T-helper 17 cell (primary cell): ENCODE results near the gene TSNAXIP1. TPM values are rescaled to one million over a fixed set of nuclear protein-coding genes. Genes with fewer than 3 reads are reported as not detected.

Experiments used
- ATAC-seq: fragments of 150-1000 bp; cut with Tn5 transposase; 2 replicates; pipeline ENCODE4 v1.10.0; 2021; ENCODE audit warnings: mild to moderate bottlenecking, moderate library complexity
- DNase-seq, 3 donors: peaks; one replicate each; pipeline versions ENCODE4 v3.0.0 to v3.0.0-alpha.2; 2020 to 2021
- H3K9me3 ChIP-seq: one replicate; pipeline ENCODE4 v1.7.0; 2013; ENCODE audit warnings: low read length, mild to moderate bottlenecking; ENCODE audit not compliant: control insufficient read depth, poor library complexity, severe bottlenecking
- H3K27ac Mint-ChIP-seq: one replicate; pipeline ENCODE4 v1.8.0; 2022; ENCODE audit warnings: mild to moderate bottlenecking, moderate library complexity, mixed read lengths
- H3K27me3 Mint-ChIP-seq: one replicate; pipeline ENCODE4 v1.8.0; 2022; ENCODE audit warnings: mixed read lengths
- H3K36me3 Mint-ChIP-seq: one replicate; pipeline ENCODE4 v1.8.0; 2022; ENCODE audit warnings: low read depth, mixed read lengths
- H3K4me1 Mint-ChIP-seq: one replicate; pipeline ENCODE4 v1.8.0; 2022; ENCODE audit warnings: mild to moderate bottlenecking, mixed read lengths
- H3K4me3 Mint-ChIP-seq: one replicate; pipeline ENCODE4 v1.8.0; 2022; ENCODE audit warnings: mild to moderate bottlenecking, moderate library complexity, mixed read lengths
- total RNA-seq, 4 donors: library from RNA in 2 of 4; stranded (reverse) in 2 of 4; gene quantifications; one replicate each; pipeline ENCODE4 v1.2.3 and lab custom pipeline; 2022 to 2026

TSNAXIP1 gene, protein sequence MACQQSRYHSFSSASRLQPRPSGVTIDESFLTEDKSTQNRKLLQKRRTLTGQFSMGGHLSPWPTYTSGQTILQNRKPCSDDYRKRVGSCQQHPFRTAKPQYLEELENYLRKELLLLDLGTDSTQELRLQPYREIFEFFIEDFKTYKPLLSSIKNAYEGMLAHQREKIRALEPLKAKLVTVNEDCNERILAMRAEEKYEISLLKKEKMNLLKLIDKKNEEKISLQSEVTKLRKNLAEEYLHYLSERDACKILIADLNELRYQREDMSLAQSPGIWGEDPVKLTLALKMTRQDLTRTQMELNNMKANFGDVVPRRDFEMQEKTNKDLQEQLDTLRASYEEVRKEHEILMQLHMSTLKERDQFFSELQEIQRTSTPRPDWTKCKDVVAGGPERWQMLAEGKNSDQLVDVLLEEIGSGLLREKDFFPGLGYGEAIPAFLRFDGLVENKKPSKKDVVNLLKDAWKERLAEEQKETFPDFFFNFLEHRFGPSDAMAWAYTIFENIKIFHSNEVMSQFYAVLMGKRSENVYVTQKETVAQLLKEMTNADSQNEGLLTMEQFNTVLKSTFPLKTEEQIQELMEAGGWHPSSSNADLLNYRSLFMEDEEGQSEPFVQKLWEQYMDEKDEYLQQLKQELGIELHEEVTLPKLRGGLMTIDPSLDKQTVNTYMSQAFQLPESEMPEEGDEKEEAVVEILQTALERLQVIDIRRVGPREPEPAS
- total RNA-seq (under 1 TPM; 0.62 to 0.63 TPM), total RNA-seq (lab: John Stamatoyannopoulos, UW) (0.83 to 1.7 reads per million in 2 donors)

DNA sequence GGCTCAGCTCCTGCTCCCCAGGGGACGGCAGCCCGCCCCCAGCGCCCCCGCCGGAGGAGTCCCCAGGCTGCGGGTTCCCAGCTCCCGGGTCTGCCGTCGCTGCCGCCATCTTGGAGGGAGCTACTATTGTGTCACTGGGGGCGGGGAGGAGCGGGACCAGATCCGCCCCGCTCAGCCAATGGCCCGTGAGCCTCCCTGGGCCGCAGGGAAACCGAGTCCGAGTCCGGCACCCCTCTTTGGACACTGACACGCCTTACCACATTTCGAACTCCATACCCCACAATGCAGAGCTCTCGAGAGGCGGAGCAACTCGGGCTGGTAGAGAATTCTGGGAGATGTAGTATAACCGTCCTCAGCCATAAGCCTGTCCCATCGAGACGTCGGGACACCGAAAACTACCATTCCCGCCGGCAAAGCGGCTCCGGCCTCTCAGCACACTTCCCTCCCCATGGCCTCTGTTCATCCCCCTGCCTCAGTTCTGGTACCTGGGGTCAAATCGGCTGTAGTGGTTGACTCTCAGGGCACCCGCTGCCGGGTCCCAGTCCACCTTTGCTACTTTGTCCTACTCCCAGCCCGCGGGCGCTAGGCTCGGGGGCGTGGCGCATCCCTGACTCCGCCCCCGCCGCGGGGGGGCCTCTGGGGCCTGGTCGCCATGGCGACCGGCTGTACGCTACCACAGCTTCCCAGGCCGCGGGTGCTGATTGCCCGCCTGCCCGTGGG is at the start of gene TSNAXIP1, which contains the start of gene RANBP10:
TSNAXIP1 (plus strand) TSS at position 462 of the 720 bp plus-strand sequence. CDS start 261 bp downstream, outside the sequence.
RANBP10 (minus strand) TSS at position 133 of the 720 bp plus-strand sequence; CDS start at position 109, 24 bp downstream.
- ATAC-seq (peak; percentile 93), DNase-seq (peak; percentile 90 to 96 (median 92))
- Mint-ChIP-seq H3K4me1 (peaks cover 30% of the 10 kb centered on the region), H3K4me3 (peak within 1 kb of the TSS; percentile 88), H3K27ac (peak within 1 kb of the TSS; percentile 87), H3K36me3 (no peaks in the 10 kb centered on the region), H3K27me3 (no peaks in the 10 kb centered on the region)
- H3K9me3 ChIP-seq: no peaks in the 10 kb centered on the region

DNA sequence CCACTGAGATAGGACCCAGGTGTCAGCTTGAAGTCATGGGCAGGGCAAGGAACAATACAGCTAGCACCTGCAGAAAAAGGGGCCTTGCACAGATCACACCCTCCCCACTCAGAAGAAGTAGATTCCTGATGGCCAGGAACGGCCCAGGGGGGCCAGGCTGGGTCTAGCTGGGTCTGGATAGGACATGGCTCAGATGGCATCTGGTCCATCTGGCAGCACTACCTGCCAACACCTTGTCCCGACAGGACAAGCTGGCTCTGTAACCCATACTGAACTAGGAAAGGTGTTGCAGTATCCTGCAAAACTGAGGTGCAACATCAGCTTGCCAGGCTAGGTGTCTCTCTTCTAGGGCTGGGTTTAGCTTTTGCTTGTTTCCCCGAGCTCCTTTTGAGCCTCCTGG is 48.7 kb upstream of the TSNAXIP1 start:
- DNase-seq: no peak
- ATAC-seq: no peak
- H3K36me3 Mint-ChIP-seq: peaks cover 4% of the 10 kb centered on the region
- no peaks in the 10 kb centered on the region for H3K27me3 Mint-ChIP-seq
- H3K4me3 Mint-ChIP-seq: no peak overlapping the region
- H3K9me3 ChIP-seq: no peaks in the 10 kb centered on the region
- peaks cover 18% of the 10 kb centered on the region for H3K4me1 Mint-ChIP-seq
- H3K27ac Mint-ChIP-seq: peak overlapping the region; percentile 11

DNA sequence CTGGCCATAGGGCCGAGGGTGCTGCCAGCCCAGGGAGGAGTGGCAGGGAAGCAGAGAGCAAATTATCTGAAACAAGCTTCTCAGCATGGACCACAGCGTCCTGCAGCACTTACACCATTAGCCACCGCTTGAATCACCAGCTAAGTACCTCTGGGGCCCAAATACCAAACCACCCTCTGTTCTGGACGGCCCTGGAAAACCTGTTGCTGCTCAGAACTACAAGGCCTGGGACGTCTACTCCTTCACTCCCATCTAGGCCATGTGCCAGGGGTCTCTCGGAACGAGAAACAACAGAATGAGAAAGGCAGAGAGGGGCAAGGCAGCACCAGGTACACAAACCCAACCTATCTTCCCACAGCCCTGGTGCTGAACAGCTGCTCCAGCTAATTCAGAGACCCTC is 47.7 kb upstream of the TSNAXIP1 start:
- no peak for ATAC-seq

DNA sequence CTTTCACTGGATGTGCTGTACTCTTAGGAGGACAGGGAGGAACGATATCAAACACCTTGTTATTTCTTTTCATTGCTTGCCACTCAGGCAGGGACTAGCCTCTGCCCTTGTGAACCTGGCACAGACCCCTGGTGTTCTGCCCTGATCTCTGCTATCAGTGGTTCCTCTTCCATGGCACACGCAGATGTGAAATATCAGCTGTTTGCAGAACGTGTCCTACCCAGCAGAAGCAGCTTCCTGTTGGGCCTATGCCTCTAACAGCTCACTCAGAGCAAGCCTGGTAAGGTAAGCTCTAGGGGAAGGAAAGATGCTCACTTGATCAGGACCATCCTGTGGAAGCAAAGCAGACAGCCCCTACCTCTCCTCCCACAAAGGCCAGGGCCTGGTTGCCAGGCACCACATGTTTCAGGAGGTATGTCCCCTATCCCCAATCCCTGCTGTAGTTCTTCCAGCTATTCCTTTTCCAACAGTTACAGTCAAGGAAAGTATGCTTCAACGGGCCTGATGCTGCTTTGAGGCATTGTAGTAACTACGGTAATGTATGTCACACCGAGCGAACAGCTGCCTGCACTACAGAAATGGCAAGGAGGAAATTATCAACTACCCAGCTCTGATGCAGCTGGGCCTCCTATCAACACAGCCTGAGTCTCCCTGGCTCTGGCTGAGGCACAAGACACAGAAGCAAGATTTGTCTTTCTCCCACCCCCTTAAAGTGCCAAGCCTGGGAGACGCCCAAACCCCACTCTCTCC is 46.3 kb upstream of the TSNAXIP1 start:
- DNase-seq (no peak), ATAC-seq (no peak)
- H3K36me3 Mint-ChIP-seq: peaks cover 4% of the 10 kb centered on the region
- peaks cover 21% of the 10 kb centered on the region for H3K4me1 Mint-ChIP-seq
- H3K9me3 ChIP-seq: no peaks in the 10 kb centered on the region
- H3K4me3 Mint-ChIP-seq: no peak overlapping the region
- H3K27me3 Mint-ChIP-seq: no peaks in the 10 kb centered on the region
- H3K27ac Mint-ChIP-seq: peak overlapping the region; percentile 88

More for the DNA sequence above, 47.7 kb upstream of the TSNAXIP1 start:
- H3K27me3 Mint-ChIP-seq: no peaks in the 10 kb centered on the region
- H3K4me3 Mint-ChIP-seq: peak overlapping the region; percentile 12
- peaks cover 4% of the 10 kb centered on the region for H3K36me3 Mint-ChIP-seq
- H3K27ac Mint-ChIP-seq: no peak overlapping the region
- H3K9me3 ChIP-seq: no peaks in the 10 kb centered on the region
- DNase-seq: no peak
- peaks cover 21% of the 10 kb centered on the region for H3K4me1 Mint-ChIP-seq

DNA sequence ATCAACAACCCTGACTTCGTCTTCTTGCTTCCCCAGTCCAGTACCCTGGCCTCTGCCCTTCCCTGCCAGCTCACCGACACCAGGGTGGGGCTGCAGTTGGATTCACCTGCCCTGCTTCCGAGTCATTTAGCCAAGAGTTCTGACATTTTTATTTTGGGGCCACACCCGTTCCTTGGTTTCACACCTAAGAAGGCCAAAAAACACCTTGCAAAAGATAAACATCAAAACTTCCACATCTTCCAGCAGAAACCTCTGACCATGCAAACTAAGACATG is 45.8 kb upstream of the TSNAXIP1 start:
- Mint-ChIP-seq H3K4me1 (peaks cover 21% of the 10 kb centered on the region), H3K4me3 (no peak overlapping the region), H3K36me3 (peaks cover 4% of the 10 kb centered on the region), H3K27ac (peak overlapping the region; percentile 88), H3K27me3 (no peaks in the 10 kb centered on the region)
- no peaks in the 10 kb centered on the region for H3K9me3 ChIP-seq
- DNase-seq (no peak), ATAC-seq (no peak)

DNA sequence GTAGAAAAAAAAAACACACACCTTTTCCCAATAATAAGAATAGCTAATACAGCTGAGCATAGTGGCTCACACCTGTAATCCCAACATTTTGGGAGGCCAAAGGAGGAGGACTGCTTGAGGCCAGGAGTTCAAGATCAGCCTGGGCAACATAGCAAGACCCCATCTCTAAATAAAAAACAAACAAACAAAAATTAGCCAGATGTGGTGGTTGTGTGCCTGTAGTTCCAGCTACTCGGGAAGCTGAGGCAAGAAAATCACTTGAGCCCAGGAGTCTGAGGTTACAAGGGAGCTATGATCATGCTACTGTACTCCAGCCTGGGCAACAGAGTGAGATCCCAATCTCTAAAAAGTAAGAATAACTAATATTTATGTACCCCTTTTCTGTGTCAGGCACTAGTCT is 44.8 kb upstream of the TSNAXIP1 start:
- Mint-ChIP-seq H3K4me1 (peaks cover 23% of the 10 kb centered on the region), H3K36me3 (peaks cover 4% of the 10 kb centered on the region), H3K27me3 (no peaks in the 10 kb centered on the region), H3K4me3 (no peak overlapping the region), H3K27ac (no peak overlapping the region)
- no peak for ATAC-seq
- H3K9me3 ChIP-seq: no peaks in the 10 kb centered on the region
- no peak for DNase-seq

DNA sequence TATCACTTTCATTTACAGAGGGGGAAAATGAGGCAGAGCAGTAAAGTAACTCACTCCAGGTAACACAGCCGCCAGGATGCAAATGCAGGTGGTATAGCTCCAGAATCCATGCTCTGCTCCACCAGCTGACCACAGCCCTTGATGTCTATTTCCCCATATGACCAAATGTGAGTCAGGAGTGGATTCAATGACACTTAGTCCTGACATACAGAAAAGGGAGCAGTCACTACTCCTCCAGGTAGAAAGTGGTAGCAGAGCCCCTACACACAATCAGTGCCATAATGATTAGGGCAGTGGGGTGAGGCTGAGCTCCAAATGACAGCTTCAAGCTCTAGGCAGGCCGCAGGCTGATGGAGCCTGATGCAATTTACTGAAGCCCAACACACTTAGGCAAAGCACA is 44.3 kb upstream of the TSNAXIP1 start:
- no peaks in the 10 kb centered on the region for H3K9me3 ChIP-seq
- H3K27ac Mint-ChIP-seq: no peak overlapping the region
- H3K4me1 Mint-ChIP-seq: peaks cover 23% of the 10 kb centered on the region
- no peak for DNase-seq
- H3K27me3 Mint-ChIP-seq: no peaks in the 10 kb centered on the region
- no peak overlapping the region for H3K4me3 Mint-ChIP-seq
- no peak for ATAC-seq
- peaks cover 4% of the 10 kb centered on the region for H3K36me3 Mint-ChIP-seq

DNA sequence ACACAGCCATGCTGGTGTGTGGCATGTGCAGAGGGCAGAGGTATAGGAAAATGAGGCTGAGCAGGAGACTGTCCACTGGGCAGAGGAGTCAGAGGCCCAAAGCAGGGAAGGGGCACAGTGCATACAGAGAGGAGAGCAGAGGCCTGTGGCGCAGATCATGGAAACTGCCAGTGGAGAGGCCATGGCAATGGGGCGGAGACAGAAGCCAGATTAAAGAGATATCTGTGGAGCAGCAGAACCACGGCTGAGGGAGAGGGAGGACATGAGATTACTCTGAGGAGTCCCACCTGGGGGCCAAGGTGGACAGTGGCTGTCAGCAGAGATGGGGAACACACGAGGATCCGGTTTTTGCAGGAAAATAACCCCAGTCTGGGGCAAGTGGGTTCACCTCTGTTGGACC is 43.6 kb upstream of the TSNAXIP1 start:
- Mint-ChIP-seq H3K4me3 (no peak overlapping the region), H3K4me1 (peaks cover 23% of the 10 kb centered on the region), H3K27ac (no peak overlapping the region), H3K27me3 (no peaks in the 10 kb centered on the region), H3K36me3 (peaks cover 4% of the 10 kb centered on the region)
- DNase-seq (no peak), ATAC-seq (no peak)
- no peaks in the 10 kb centered on the region for H3K9me3 ChIP-seq

DNA sequence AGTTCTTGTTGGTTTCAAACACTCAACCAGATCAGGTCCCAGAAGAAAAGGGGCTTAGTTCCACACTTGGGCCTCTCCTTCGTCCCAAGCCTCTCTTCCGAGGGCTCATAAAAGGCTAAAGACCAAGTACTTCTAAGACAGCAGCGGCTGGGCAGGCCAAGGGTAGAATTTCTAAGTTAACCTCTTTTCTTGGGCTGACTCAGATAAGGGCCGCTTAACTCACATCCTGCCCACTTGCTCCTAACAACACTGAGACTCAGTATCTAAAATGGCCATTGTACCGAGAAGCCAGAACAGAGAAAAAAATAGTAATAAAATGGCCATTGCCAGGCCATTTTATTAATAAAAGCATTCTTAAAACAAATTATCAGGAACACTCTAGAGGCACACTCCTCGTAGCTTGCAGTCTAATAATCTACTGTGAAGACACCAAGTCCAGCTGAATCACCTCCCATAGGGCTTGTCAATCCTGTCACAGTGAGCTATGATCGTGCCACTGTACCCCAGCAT is 42.5 kb upstream of the TSNAXIP1 start:
- no peaks in the 10 kb centered on the region for H3K27me3 Mint-ChIP-seq
- peaks cover 22% of the 10 kb centered on the region for H3K4me1 Mint-ChIP-seq
- no peaks in the 10 kb centered on the region for H3K9me3 ChIP-seq
- no peak overlapping the region for H3K4me3 Mint-ChIP-seq
- ATAC-seq: no peak
- no peak for DNase-seq
- H3K36me3 Mint-ChIP-seq: peaks cover 4% of the 10 kb centered on the region
- peak overlapping the region; percentile 9 for H3K27ac Mint-ChIP-seq

DNA sequence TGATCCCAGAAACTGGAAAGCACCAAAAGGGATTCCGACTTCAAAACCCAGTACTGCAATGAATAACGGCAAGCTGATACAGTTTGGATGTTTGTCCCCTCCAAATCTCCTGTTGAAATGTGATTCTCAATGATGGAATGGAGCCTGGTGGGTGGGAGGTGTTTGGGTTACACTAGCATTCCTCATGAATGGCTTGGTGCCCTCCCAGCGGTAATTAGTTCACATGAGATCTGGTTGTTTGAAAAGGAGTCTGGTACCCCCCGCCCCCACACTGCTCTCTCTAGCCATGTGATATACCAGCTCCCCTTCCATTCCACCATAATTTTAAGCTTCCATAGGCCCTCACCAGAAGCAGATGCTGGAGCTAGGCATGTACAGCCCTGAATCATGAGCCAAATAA is 40.4 kb upstream of the TSNAXIP1 start:
- DNase-seq (no peak), ATAC-seq (no peak)
- no peaks in the 10 kb centered on the region for H3K9me3 ChIP-seq
- Mint-ChIP-seq H3K4me3 (no peak overlapping the region), H3K27me3 (no peaks in the 10 kb centered on the region), H3K27ac (no peak overlapping the region), H3K4me1 (peaks cover 11% of the 10 kb centered on the region), H3K36me3 (peaks cover 4% of the 10 kb centered on the region)

DNA sequence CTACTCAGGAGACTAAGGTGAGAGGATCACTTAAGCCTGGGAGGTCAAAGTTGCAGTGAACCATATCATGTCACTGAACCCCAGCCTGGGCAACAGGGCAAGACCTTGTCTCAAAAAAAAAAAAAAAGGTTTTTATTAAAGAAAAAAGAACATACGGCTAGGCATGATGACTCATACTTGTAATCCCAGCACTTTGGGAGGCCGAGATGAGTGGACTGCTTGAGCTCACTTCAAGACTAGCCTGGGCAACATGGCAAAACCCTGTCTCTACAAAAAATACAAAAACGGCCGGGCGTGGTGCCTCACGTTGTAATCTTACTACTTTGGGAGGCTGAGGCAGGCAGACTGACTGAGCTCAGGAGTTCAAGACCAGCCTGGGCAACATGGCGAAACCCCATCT is 38.7 kb upstream of the TSNAXIP1 start:
- no peak overlapping the region for H3K27ac Mint-ChIP-seq
- peaks cover 8% of the 10 kb centered on the region for H3K4me1 Mint-ChIP-seq
- no peak for ATAC-seq
- DNase-seq: no peak
- H3K9me3 ChIP-seq: no peaks in the 10 kb centered on the region
- H3K36me3 Mint-ChIP-seq: peaks cover 1% of the 10 kb centered on the region
- no peaks in the 10 kb centered on the region for H3K27me3 Mint-ChIP-seq
- H3K4me3 Mint-ChIP-seq: no peak overlapping the region

DNA sequence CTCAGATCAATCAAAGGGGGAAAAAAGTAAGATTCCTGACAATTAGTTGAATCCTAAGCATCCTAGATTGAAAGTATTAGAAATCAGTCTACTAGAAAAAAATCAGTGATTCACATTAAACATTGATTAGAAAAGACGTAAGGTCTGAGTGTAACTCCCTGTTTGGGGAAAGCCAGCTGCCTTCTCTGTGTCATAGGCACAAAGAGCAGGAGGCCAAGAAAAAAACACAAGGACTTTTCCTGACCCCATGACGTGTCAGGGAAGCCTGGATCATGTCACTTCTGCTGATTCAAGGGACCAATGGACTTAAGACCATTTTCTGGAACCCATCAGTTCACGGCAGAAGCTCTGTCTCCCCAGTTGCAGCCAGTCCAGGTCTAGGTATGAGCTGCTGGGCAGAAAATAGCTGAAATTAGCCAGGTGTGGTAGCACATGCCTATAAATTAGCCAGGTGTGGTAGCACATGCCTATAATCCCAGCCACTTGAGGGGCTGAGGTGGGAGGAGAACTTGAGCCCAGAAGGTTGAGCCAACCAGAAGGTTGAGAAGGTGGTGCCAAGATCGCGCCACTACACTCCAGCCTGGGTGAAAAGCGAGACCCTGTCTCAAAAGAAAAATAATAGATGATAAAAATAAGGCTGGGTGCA is 36.2 kb upstream of the TSNAXIP1 start:
- Mint-ChIP-seq H3K4me1 (peaks cover 7% of the 10 kb centered on the region), H3K27ac (no peak overlapping the region), H3K27me3 (no peaks in the 10 kb centered on the region), H3K4me3 (no peak overlapping the region), H3K36me3 (no peaks in the 10 kb centered on the region)
- DNase-seq: no peak
- H3K9me3 ChIP-seq: no peaks in the 10 kb centered on the region
- ATAC-seq: no peak
